WI38 (cell line): ENCODE measurements around the gene ASXL3.

ENCODE experiments used
- H3K4me3 ChIP-seq: 2 replicates; pipeline ENCODE4 v1.5.1; 2011; ENCODE audit warnings: low read depth, mild to moderate bottlenecking, control low read depth, low read length
- CTCF ChIP-seq: IDR thresholded peaks from 2 replicates; pipeline ENCODE4 v1.5.1; 2012; ENCODE audit warnings: low read depth, mild to moderate bottlenecking, control low read depth, low read length

ASXL3 gene

GRCh38 chr18:33751613-33752221 is 173.7 kb downstream of the ASXL3 start:
- no peak for TF ChIP-seq CTCF
- no peak overlapping the region for H3K4me3 ChIP-seq

GRCh38 chr18:33755391-33755790 is 177.4 kb downstream of the ASXL3 start:
- no peak overlapping the region for H3K4me3 ChIP-seq
- TF ChIP-seq CTCF, result no peak

GRCh38 chr18:33755931-33756560 is 178.0 kb downstream of the ASXL3 start:
- H3K4me3 ChIP-seq, result no peak overlapping the region
- TF ChIP-seq CTCF, result no peak

GRCh38 chr18:33757037-33757436 is 179.0 kb downstream of the ASXL3 start:
- TF ChIP-seq CTCF, result no peak

GRCh38 chr18:33761363-33761762 is 183.3 kb downstream of the ASXL3 start:
- TF ChIP-seq CTCF, result no peak
- H3K4me3 ChIP-seq, result no peak overlapping the region

More at GRCh38 chr18:33757037-33757436, 179.0 kb downstream of the ASXL3 start:
- no peak overlapping the region for H3K4me3 ChIP-seq

- no peak for TF ChIP-seq CTCF
- no peak overlapping the region for H3K4me3 ChIP-seq
Observed at GRCh38 chr18:33781429-33781828, 203.4 kb downstream of the ASXL3 start.
